ENCODE data around the gene SNED1.

The SNED1 gene

DNA sequence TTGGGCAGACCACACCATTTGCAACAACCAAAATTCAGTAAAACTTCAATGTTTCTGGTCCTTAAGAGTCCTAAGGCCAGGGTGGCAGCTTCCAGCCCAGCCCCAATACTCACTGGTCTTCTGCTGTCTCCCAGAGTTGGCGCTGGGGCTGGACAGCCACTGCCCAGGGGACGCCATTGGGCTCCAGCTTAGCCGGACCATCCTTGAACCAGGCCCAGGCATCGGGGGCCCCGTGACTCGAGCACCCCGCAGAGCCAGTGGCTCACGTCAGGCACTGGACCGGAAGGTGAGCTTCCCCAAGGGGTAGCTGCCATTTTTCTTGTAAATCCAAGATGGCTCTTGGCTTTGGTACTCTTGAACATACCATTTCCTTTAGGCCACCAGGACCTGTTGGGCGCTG lies 21.8 kb downstream of the SNED1 start:
- Histone ChIP-seq H3K27ac (ENCODE audit: low read depth, low read length) (no peak overlapping the region), H2BK15ac (replicated peaks; ENCODE audit: low read depth) (no peak overlapping the region), H3K27me3 (ENCODE audit: insufficient read depth, low read length, poor library complexity) (no peaks in the 10 kb centered on the region), H3K36me3 (ENCODE audit: control insufficient read depth, insufficient read depth, low read length) (no peaks in the 10 kb centered on the region), H2BK5ac (ENCODE audit: low read length) (no peak overlapping the region), H2BK120ac (ENCODE audit: low read depth, low read length) (no peak overlapping the region), H3K4ac (ENCODE audit: low read depth, low read length) (no peak overlapping the region), H3K23ac (ENCODE audit: low read length) (no peak overlapping the region), H3K9ac (ENCODE audit: low read length) (no peak overlapping the region), H3K18ac (ENCODE audit: low read length) (no peak overlapping the region), H3K79me1 (ENCODE audit: low read length) (no peaks in the 10 kb centered on the region), H3K4me2 (ENCODE audit: low read length) (no peak overlapping the region), H3K4me3 (ENCODE audit: low read length) (no peak overlapping the region), H3K4me1 (ENCODE audit: control insufficient read depth, low read depth, low read length) (no peaks in the 10 kb centered on the region), H4K5ac (ENCODE audit: low read length) (no peak overlapping the region), H2AK5ac (ENCODE audit: low read length) (no peak overlapping the region), H3K56ac (ENCODE audit: low read length) (no peak overlapping the region), H4K8ac (ENCODE audit: low read depth, low read length) (no peak overlapping the region), H3K79me2 (ENCODE audit: control insufficient read depth, insufficient read depth, low read length) (no peaks in the 10 kb centered on the region)
- no CpG with 5 or more reads among the region's 10 CpGs for WGBS (ENCODE audit: extremely low coverage, insufficient coverage, low lambda C conversion rate)
- DNase-seq, result no peak

DNA sequence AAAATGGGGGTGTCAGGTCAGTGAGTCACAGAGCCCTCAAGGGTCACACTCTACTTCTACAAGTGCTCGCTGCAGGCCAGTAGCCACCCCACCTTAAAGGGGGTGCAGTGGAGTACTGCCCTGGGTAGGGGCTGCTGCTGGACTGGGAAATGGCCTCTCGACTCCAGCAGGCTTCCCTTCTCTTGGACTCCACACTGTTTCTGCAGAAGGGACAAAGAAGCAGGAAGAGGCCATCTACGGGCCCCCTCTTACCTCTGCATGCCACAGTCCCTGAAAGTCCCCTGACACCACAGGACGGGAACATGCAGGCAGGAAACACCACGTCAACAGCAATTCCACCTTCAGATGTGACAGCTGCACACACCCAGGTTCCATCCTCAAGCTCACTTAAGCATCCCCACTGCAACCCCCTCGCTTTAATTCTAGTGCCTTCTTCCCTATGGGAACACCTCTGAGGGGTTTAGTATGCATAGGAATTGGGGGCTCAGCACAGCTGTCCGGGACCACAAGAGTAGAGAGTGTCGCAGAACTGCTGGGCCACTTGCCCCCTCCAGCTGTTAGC lies 22.3 kb downstream of the SNED1 start:
- Histone ChIP-seq H4K8ac (ENCODE audit: low read depth, low read length) (no peak overlapping the region), H3K79me2 (ENCODE audit: control insufficient read depth, insufficient read depth, low read length) (no peaks in the 10 kb centered on the region), H3K27ac (ENCODE audit: low read depth, low read length) (no peak overlapping the region), H3K4me3 (ENCODE audit: low read length) (no peak overlapping the region), H3K9ac (ENCODE audit: low read length) (no peak overlapping the region), H4K5ac (ENCODE audit: low read length) (no peak overlapping the region), H3K36me3 (ENCODE audit: control insufficient read depth, insufficient read depth, low read length) (no peaks in the 10 kb centered on the region), H3K4me2 (ENCODE audit: low read length) (no peak overlapping the region), H3K4me1 (ENCODE audit: control insufficient read depth, low read depth, low read length) (no peaks in the 10 kb centered on the region), H3K56ac (ENCODE audit: low read length) (no peak overlapping the region), H3K79me1 (ENCODE audit: low read length) (no peaks in the 10 kb centered on the region), H3K18ac (ENCODE audit: low read length) (no peak overlapping the region), H3K23ac (ENCODE audit: low read length) (no peak overlapping the region), H2BK15ac (replicated peaks; ENCODE audit: low read depth) (no peak overlapping the region), H2BK5ac (ENCODE audit: low read length) (no peak overlapping the region), H3K4ac (ENCODE audit: low read depth, low read length) (no peak overlapping the region), H3K27me3 (ENCODE audit: insufficient read depth, low read length, poor library complexity) (no peaks in the 10 kb centered on the region), H2AK5ac (ENCODE audit: low read length) (no peak overlapping the region), H2BK120ac (ENCODE audit: low read depth, low read length) (no peak overlapping the region)
- DNase-seq, result no peak
- WGBS (ENCODE audit: extremely low coverage, insufficient coverage, low lambda C conversion rate), result no CpG with 5 or more reads among the region's 8 CpGs

DNA sequence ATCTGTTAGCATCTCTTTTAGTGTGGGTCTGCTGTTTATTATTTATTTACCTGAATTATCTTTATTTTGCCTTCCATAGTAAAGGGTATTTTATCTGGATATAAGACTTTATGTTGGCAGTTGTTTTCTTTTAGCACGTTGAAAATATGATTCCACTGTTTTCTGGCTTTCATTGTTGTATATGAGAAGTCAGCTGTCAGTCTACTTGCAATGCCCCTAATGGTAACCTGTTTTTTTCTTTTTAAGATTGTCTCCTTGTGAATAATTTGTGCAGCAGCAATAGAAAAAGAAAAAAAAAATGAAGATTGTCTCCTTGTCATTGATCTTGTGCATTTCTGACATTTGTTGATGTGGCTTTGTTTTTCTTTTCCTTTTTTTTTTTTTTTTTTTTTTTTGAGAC lies 27.2 kb downstream of the SNED1 start:
- Histone ChIP-seq H3K27me3 (ENCODE audit: insufficient read depth, low read length, poor library complexity) (no peaks in the 10 kb centered on the region), H4K5ac (ENCODE audit: low read length) (no peak overlapping the region), H2BK5ac (ENCODE audit: low read length) (no peak overlapping the region), H3K79me1 (ENCODE audit: low read length) (no peaks in the 10 kb centered on the region), H3K9ac (ENCODE audit: low read length) (no peak overlapping the region), H2BK15ac (replicated peaks; ENCODE audit: low read depth) (no peak overlapping the region), H3K56ac (ENCODE audit: low read length) (no peak overlapping the region), H2BK120ac (ENCODE audit: low read depth, low read length) (no peak overlapping the region), H3K27ac (ENCODE audit: low read depth, low read length) (no peak overlapping the region), H3K18ac (ENCODE audit: low read length) (no peak overlapping the region), H3K36me3 (ENCODE audit: control insufficient read depth, insufficient read depth, low read length) (no peaks in the 10 kb centered on the region), H2AK5ac (ENCODE audit: low read length) (no peak overlapping the region), H3K79me2 (ENCODE audit: control insufficient read depth, insufficient read depth, low read length) (no peaks in the 10 kb centered on the region), H3K4me2 (ENCODE audit: low read length) (no peak overlapping the region), H4K8ac (ENCODE audit: low read depth, low read length) (no peak overlapping the region), H3K4me3 (ENCODE audit: low read length) (no peak overlapping the region), H3K4me1 (ENCODE audit: control insufficient read depth, low read depth, low read length) (no peaks in the 10 kb centered on the region), H3K23ac (ENCODE audit: low read length) (no peak overlapping the region), H3K4ac (ENCODE audit: low read depth, low read length) (no peak overlapping the region)
- no CpG with 5 or more reads among the region's 1 CpG for WGBS (ENCODE audit: extremely low coverage, insufficient coverage, low lambda C conversion rate)
- DNase-seq, result no peak

DNA sequence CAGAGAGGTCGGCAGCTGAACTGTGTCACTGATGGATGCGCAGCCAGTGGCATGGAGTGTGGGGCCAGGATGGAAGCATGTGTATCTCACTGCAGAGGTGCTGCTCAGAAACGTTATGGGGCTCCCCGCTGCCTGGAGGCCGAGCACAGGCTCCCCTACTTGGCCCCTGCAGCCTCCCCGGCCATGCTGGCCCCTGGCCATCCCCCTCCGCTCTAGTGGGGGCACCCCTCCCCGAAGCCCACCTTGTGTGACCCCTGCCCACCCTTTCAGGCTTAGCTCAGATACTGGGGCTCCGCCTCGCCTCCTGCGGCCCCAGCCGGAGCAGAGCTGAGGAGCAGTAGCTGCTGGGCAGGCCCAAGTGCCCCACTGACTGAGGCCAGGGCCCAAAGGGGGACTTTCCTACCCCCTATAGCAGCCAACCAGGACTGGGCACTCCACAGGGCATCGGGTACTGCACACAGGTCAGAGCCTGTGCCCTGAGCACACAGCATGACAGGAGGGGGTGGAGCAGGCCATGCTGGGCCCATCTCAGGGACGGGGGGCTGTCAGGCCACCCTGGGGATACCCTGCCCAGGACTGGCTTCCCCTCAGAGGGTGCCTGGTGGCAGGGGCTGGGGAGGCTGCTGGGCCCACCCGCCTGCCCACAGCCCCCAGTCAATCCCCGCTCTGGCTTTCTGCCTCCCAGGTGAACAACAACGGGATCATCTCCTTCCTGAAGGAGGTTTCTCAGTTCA lies 31.3 kb downstream of the SNED1 start:
- no peak overlapping the region for H3K9ac ChIP-seq (ENCODE audit: low read length)
- no peak for DNase-seq

DNA sequence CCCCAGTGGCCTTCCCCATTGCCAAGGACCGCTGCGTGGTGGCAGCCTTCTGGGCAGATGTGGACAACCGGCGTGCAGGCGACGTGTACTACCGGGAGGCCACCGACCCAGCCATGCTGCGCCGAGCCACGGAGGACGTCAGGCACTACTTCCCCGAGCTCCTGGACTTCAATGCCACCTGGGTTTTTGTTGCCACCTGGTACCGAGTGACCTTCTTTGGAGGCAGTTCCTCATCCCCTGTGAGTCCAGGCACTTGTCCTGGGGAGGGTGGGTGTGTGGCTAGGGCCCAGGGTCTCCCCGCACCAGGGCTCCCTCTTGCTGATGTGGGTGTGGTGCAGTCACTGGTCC lies 31.9 kb downstream of the SNED1 start:
- no CpG with 5 or more reads among the region's 15 CpGs for WGBS (ENCODE audit: extremely low coverage, insufficient coverage, low lambda C conversion rate)
- Histone ChIP-seq H3K18ac (ENCODE audit: low read length) (no peak overlapping the region), H3K27me3 (ENCODE audit: insufficient read depth, low read length, poor library complexity) (no peaks in the 10 kb centered on the region), H3K4me2 (ENCODE audit: low read length) (no peak overlapping the region), H3K79me1 (ENCODE audit: low read length) (no peaks in the 10 kb centered on the region), H2BK15ac (replicated peaks; ENCODE audit: low read depth) (no peak overlapping the region), H3K27ac (ENCODE audit: low read depth, low read length) (no peak overlapping the region), H3K79me2 (ENCODE audit: control insufficient read depth, insufficient read depth, low read length) (no peaks in the 10 kb centered on the region), H2BK120ac (ENCODE audit: low read depth, low read length) (no peak overlapping the region), H4K5ac (ENCODE audit: low read length) (no peak overlapping the region), H3K56ac (ENCODE audit: low read length) (no peak overlapping the region), H3K4ac (ENCODE audit: low read depth, low read length) (no peak overlapping the region), H2BK5ac (ENCODE audit: low read length) (no peak overlapping the region), H2AK5ac (ENCODE audit: low read length) (no peak overlapping the region), H3K4me3 (ENCODE audit: low read length) (no peak overlapping the region), H3K4me1 (ENCODE audit: control insufficient read depth, low read depth, low read length) (no peaks in the 10 kb centered on the region), H3K23ac (ENCODE audit: low read length) (no peak overlapping the region), H3K9ac (ENCODE audit: low read length) (no peak overlapping the region), H3K36me3 (ENCODE audit: control insufficient read depth, insufficient read depth, low read length) (no peaks in the 10 kb centered on the region), H4K8ac (ENCODE audit: low read depth, low read length) (no peak overlapping the region)
- no peak for DNase-seq

More for the DNA sequence above, 31.3 kb downstream of the SNED1 start:
- Histone ChIP-seq H3K4me1 (ENCODE audit: control insufficient read depth, low read depth, low read length) (no peaks in the 10 kb centered on the region), H3K27ac (ENCODE audit: low read depth, low read length) (no peak overlapping the region), H4K8ac (ENCODE audit: low read depth, low read length) (no peak overlapping the region), H3K79me1 (ENCODE audit: low read length) (no peaks in the 10 kb centered on the region), H3K4me3 (ENCODE audit: low read length) (no peak overlapping the region), H3K23ac (ENCODE audit: low read length) (no peak overlapping the region), H2AK5ac (ENCODE audit: low read length) (no peak overlapping the region), H2BK15ac (replicated peaks; ENCODE audit: low read depth) (no peak overlapping the region), H2BK5ac (ENCODE audit: low read length) (no peak overlapping the region), H3K4ac (ENCODE audit: low read depth, low read length) (no peak overlapping the region), H2BK120ac (ENCODE audit: low read depth, low read length) (no peak overlapping the region), H3K36me3 (ENCODE audit: control insufficient read depth, insufficient read depth, low read length) (no peaks in the 10 kb centered on the region), H3K4me2 (ENCODE audit: low read length) (no peak overlapping the region), H4K5ac (ENCODE audit: low read length) (no peak overlapping the region), H3K79me2 (ENCODE audit: control insufficient read depth, insufficient read depth, low read length) (no peaks in the 10 kb centered on the region), H3K27me3 (ENCODE audit: insufficient read depth, low read length, poor library complexity) (no peaks in the 10 kb centered on the region), H3K18ac (ENCODE audit: low read length) (no peak overlapping the region), H3K56ac (ENCODE audit: low read length) (no peak overlapping the region)
- no CpG with 5 or more reads among the region's 17 CpGs for WGBS (ENCODE audit: extremely low coverage, insufficient coverage, low lambda C conversion rate)

DNA sequence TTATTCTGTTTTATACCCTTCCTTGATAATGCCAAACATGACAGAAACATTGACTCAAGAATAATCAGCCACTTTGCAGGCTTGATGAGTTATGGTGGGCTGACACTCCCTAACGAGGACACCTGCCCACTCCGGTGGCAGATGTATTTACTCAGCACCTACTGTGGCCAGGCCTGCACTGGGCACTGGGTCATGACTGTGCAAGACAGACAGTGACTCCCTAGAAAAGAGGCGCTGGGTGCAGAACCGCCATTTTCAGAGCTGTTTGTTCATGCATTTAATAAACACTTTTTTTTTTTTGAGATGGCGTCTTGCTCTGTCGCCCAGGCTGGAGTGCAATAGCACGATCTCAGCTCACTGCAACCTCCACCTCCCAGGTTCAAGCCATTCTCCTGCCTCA lies 32.5 kb downstream of the SNED1 start:
- Histone ChIP-seq H2BK5ac (ENCODE audit: low read length) (no peak overlapping the region), H2BK15ac (replicated peaks; ENCODE audit: low read depth) (no peak overlapping the region), H4K8ac (ENCODE audit: low read depth, low read length) (no peak overlapping the region), H3K79me1 (ENCODE audit: low read length) (no peaks in the 10 kb centered on the region), H3K4me2 (ENCODE audit: low read length) (no peak overlapping the region), H4K5ac (ENCODE audit: low read length) (no peak overlapping the region), H3K27ac (ENCODE audit: low read depth, low read length) (no peak overlapping the region), H3K4me3 (ENCODE audit: low read length) (no peak overlapping the region), H3K4me1 (ENCODE audit: control insufficient read depth, low read depth, low read length) (no peaks in the 10 kb centered on the region), H3K23ac (ENCODE audit: low read length) (no peak overlapping the region), H3K18ac (ENCODE audit: low read length) (no peak overlapping the region), H3K9ac (ENCODE audit: low read length) (no peak overlapping the region), H3K36me3 (ENCODE audit: control insufficient read depth, insufficient read depth, low read length) (no peaks in the 10 kb centered on the region), H3K79me2 (ENCODE audit: control insufficient read depth, insufficient read depth, low read length) (no peaks in the 10 kb centered on the region), H3K56ac (ENCODE audit: low read length) (no peak overlapping the region), H3K27me3 (ENCODE audit: insufficient read depth, low read length, poor library complexity) (no peaks in the 10 kb centered on the region), H3K4ac (ENCODE audit: low read depth, low read length) (no peak overlapping the region), H2AK5ac (ENCODE audit: low read length) (no peak overlapping the region), H2BK120ac (ENCODE audit: low read depth, low read length) (no peak overlapping the region)
- WGBS (ENCODE audit: extremely low coverage, insufficient coverage, low lambda C conversion rate), result no CpG with 5 or more reads among the region's 7 CpGs
- no peak for DNase-seq
